Erythroblast (primary cell): Measurements from ENCODE around the gene CCSER2.

Experiments
- GATA1 ChIP-seq: IDR thresholded peaks from 2 replicates; pipeline ENCODE4 v1.6.1; 2011; ENCODE audit warnings: low read depth, mild to moderate bottlenecking, control low read depth, low read length, moderate library complexity
- POLR2A ChIP-seq: IDR thresholded peaks from 2 replicates; pipeline ENCODE4 v1.6.1; 2011; ENCODE audit warnings: mild to moderate bottlenecking, low read length

DNA sequence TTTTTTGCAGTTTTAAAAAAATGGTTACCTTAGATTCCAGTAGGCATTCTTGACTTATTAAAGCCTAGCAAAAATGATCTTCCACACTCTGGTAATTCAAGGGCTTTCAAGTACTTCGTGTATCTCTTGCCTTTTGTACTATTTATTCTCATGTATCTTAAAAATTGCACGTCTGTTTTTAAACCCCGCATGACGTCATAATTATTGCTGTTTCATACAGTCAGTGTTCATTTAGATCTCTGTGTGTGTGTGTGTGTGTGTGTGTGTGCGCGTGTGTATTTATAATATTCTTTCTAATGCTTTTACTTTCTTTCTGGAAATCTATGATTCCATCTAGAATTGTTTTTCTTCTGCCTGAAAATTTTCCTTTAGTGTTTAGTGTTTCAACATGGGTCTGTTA is 234.2 kb downstream of the CCSER2 start:
- TF ChIP-seq POLR2A (no peak), GATA1 (no peak)
